A549 (cell line): ENCODE results near the gene MYT1.

Experiments used
- BHLHE40 ChIP-seq: IDR thresholded peaks from 2 replicates; pipeline ENCODE4 v1.6.1; 2012; ENCODE audit warnings: low read depth, low read length, inconsistent platforms
- CTCF ChIP-seq: fragments of >200 bp; sonication (Bioruptor Twin); formaldehyde crosslinking; IDR thresholded peaks from 3 replicates; pipeline ENCODE4 v1.5.1; 2016
- FOSL2 ChIP-seq, 2 experiments: fragments of 450-650 bp in 1 of 2; fragments of >200 bp in 1 of 2; sonication (Bioruptor Twin) in 1 of 2; formaldehyde crosslinking; IDR thresholded peaks; 2 replicates each; pipeline versions ENCODE4 v1.5.0 to v1.6.1; 2016 to 2020; ENCODE audit warnings: mild to moderate bottlenecking in 1 of 2, moderate library complexity in 1 of 2
- HDAC2 ChIP-seq: fragments of 200-600 bp; sonication (generic); IDR thresholded peaks from 2 replicates; pipeline ENCODE4 v1.6.1; 2016
- SMC3 ChIP-seq: fragments of >200 bp; sonication (Bioruptor Twin); formaldehyde crosslinking; IDR thresholded peaks from 3 replicates; pipeline ENCODE4 v1.6.1; 2018; ENCODE audit warnings: inconsistent platforms

GRCh38 chr20:64116541-64117431, 47.5 kb upstream of the MYT1 start:
- TF ChIP-seq CTCF (no peak), HDAC2 (no peak), FOSL2 (IDR thresholded peaks at IDR 0.05) (no peak), FOSL2 (CRISPR knock-in tag; IDR thresholded peaks at IDR 0.05) (no peak), SMC3 (no peak), BHLHE40 (no peak)
